GM21619 (cell line): ENCODE measurements around the gene ZNF140.

Experiments used
- ATAC-seq: cut with Tn5 transposase; IDR thresholded peaks from one replicate; pipeline ENCODE4 v1.9.1; 2021; ENCODE audit not compliant: unreplicated experiment

The ZNF140 gene

DNA sequence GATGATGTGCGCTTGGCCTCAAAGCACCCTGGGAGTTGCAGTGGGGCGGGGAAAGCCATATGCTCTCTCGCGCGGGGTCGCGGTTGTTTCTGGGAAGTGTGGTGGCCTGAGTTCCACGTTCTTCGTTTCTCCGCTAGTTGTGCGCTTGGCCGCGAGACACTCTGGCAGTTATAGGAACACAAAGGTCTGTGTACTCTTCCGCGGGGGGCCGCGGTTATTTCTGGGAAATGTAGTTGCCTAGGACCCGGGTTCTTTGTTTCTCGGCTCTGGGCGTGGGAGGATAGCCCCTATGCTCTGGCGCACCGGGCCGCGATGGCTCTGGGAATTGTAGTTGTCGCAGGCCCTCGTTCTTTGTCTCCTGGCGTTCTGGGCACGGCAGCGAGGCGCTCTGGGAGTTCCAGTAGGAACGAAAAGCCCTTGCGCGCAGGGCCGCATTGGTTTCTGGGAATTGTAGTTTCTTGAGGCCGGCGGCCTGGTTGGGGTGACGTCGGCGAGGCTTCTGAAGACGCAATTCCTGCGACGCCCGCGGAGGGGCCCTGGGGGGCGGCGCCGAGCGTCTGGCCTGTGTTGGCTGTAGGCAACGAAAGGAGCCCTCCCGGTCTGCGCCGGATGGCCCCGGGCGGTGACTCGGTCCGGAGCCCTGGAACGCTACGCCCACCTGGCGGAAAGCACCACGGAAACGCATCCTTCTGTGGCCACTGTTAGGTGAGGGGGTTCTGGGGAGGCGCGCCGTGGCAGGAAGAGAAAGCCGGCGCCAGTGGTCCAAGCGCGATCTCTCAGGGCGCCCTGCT is at the start of gene ZNF140:
Gene ZNF140, plus strand, starts transcription at position 556 of the 791 bp plus-strand sequence. CDS start 398 bp downstream, outside the sequence.
- peak; percentile 70 for ATAC-seq

GRCh38 chr12:133037207-133038005 is 43.3 kb upstream of the ZNF140 start, which contains the start of gene ZNF84:
Gene ZNF84 (plus strand): TSS chr12:133037509. CDS start chr12:133041468, 3,959 bp downstream.
- ATAC-seq, result peak; percentile 89

- no peak for ATAC-seq
These were observed 42.5 kb upstream of the ZNF140 start for GRCh38 chr12:133038118-133038709.

DNA sequence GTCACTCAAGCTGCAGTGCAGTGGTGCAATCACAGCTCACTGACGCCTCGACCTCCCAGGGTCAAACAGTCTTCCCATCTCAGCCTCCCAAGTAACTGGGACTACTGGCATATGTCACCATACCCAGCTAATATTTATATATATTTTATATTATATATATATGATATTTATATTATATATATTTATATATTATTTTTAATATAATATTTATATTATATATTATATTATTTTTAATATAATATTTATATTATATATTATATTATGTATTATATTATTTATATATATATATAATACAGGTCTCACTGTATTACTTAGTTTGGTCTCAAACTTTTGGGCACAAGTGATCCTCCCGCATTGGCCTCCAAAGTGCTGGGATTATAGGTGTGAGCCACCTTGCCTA is 34.0 kb upstream of the ZNF140 start:
- no peak for ATAC-seq

DNA sequence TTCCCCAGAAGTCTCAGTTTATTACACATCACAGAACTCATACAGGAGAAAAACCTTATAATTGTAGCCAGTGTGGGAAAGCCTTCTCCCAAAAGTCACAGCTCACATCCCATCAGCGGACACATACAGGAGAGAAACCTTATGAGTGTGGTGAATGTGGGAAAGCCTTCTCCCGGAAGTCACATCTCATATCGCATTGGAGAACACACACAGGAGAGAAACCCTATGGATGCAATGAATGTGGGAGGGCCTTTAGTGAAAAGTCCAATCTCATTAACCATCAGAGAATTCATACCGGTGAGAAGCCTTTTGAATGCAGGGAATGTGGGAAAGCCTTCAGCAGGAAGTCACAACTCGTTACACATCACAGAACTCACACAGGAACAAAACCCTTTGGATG is 23.3 kb upstream of the ZNF140 start:
- no peak for ATAC-seq

GRCh38 chr12:133058203-133059113 is 22.3 kb upstream of the ZNF140 start:
- no peak for ATAC-seq

DNA sequence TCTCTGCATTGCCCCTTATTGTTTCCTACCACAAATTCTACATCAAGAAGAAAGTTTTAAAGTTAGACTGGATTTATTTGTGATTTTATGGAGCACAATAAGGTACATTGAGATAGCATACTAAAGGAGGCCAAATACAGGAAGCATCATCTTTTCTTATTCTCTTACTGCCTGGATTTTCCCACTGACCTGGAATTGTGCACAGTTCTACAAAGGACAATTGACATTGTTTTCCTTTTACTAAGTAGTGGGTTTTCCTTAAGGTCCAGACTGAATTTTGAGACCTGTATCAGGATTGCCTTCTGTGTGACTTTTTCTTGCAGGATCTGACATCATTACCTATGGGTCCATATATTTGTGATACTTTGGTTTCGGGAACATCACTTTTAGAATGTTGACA is 18.8 kb upstream of the ZNF140 start:
- ATAC-seq, result no peak

- no peak for ATAC-seq
These were observed 17.2 kb upstream of the ZNF140 start for GRCh38 chr12:133063556-133063955.

GRCh38 chr12:133073836-133074235 is 6.9 kb upstream of the ZNF140 start:
- no peak for ATAC-seq

GRCh38 chr12:133080026-133080367 is 726 bp upstream of the ZNF140 start:
- peak; percentile 74 for ATAC-seq

DNA sequence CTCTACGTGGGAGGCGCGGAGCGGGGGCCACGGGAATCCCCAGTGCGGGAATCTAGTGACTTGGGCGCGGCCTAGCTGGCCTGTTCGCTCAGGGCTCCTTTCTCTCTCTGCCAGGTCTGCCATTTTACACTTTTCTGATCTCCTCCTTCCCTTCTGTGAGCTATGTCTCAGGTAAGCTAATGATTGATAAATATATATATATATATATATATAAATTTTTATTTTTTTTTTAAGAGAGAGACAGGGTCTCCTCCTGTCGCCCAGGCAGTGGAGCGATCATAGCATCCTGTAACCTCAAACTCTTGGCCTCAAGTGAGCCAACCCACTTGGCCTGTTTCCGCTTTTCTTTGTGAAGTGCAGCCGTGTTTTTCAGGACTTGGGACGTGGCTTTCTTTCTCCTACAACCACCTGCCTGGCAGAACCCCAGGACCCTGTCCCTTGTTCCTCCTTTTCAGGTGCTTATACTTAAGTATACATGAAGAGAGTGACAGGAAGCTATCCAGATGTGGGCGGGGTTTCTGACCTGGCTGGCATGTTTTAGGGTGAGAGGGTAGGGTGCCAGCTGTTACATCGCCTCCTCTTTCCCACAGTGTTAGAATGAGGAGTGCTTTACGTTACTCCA is 547 bp downstream of the ZNF140 start:
- no peak for ATAC-seq

GRCh38 chr12:133083345-133083744 is 2.6 kb downstream of the ZNF140 start:
- ATAC-seq, result no peak

DNA sequence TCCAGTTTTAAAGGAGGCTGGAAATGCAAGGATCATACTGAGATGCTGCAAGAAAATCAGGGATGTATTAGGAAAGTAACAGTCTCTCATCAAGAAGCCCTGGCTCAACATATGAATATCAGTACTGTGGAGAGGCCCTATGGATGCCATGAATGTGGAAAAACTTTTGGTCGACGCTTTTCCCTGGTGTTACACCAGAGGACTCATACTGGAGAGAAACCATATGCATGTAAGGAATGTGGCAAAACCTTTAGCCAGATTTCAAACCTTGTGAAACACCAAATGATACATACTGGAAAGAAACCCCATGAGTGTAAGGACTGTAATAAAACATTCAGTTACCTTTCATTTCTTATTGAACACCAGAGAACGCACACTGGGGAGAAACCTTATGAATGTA is 24.9 kb downstream of the ZNF140 start:
- no peak for ATAC-seq

DNA sequence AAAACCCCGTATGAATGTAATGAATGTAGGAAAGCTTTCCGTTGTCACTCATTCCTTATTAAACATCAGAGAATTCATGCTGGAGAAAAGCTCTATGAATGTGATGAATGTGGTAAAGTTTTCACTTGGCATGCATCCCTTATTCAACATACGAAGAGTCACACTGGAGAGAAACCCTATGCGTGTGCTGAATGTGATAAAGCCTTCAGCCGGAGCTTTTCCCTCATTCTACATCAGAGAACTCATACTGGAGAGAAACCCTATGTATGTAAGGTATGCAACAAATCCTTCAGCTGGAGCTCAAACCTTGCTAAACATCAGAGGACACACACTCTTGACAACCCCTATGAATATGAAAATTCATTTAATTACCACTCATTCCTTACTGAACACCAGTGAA is 25.5 kb downstream of the ZNF140 start:
- ATAC-seq, result no peak

DNA sequence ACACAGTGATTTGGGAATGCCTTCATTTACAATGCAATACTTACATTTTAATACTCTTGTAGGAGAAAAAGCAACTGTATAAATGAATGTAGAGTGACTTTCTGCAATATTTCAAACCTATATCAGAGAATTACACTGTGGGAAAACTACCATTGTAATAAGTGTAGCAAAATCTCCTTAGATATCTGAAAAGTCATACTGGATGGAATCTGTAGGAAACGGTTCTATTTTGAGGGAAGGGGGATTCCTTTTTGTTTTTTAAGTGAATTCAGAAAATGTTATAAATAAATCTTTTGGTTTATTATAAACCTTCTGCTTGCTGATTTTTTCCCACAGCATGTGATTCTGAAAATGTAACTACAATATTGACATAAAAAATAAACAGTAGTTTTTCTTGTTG is 26.4 kb downstream of the ZNF140 start:
- no peak for ATAC-seq

GRCh38 chr12:133108150-133108549 is 27.4 kb downstream of the ZNF140 start:
- no peak for ATAC-seq

DNA sequence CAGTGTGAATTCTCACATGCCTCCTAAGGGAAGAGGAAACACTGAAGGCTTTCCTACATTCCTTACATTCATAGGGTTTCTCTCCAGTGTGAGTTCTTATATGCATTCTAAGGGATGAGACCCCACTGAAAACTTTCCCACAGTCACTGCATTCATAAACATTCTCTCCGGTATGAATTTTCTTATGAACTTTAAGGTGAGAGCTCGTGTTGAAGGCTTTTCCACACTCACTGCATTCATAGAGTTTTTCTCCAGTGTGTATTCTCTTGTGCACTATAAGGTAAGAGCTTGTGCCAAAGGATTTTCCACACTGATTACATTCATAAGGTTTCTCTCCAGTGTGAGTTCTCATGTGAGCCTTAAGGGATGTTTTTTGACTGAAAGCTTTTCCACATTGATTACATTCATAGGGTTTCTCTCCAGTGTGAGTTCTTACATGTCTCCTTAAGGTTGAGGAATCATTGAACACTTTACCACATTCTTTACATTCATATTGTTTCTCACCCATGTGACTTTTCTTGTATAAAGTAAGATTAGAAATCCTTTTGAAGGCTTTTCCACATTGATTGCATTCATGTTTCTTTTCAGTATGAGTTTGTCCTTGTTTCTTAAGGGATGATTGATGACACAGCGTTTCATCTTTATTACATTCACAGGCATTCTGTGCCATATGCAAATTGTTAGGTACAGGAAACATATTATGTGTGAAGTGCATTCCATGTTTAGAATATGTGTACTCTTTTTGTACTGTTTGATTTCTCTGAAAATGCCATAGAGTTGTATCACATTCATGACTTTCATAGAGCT is 39.9 kb downstream of the ZNF140 start:
- ATAC-seq, result no peak

DNA sequence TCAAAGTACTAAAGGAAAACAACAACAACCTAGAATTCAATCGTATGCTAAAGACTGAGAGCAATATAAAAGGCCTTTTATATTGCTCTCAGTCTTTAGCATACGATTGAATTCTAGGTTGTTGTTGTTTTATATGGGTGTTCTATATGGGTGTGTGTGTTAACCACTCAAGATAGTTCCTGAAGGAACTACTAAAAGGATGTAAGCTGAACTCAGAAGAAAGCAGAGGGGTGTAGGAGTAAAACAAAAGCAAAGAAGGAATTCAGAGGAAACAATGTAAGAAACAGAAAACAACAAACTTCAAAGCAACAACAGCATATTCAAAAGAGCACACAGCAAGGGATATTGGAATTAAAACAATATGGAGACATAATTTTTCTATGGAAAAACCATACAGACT is 44.0 kb downstream of the ZNF140 start:
- no peak for ATAC-seq

DNA sequence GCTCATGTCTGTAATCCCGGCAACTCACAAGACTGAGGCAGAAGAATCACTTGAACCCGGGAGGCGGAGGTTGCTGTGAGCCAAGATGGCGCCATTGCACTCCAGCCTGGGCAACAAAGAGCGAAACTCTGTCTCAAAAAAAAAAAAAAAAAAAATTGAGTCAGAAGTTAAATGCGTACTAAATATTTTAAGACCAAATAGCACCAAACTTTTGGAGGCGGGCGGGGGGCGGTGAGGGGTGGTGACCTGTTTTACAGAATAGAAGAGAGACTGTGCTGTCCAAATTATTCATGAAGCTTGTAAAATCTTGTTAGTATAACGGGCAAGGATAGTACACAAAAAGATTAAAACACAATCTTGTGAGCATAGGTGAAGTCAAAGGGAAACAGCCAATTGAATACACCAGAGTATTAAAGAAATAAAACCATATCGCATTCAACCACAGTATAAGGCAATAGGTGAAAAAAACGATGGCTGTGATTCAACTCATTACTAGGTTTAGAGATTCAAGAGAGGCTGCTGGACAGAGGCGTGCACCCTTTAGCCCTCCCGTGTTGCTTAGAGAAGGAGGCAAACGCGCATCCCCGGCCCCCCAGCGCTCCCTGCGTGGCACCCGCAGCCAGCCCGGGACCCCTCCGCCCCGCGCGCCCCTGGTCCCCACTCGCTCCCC is 48.8 kb downstream of the ZNF140 start:
- ATAC-seq, result no peak
